Natural killer cell (primary cell): ENCODE results near the gene ANKRD11. TPM values are rescaled to one million over a fixed set of nuclear protein-coding genes. Genes with fewer than 3 reads are reported as not detected.
A peak's percentile ranks its signal among the peaks of the same experiment; 100 is the strongest.

Source experiments
- ATAC-seq, 3 donors: fragments of 150-1000 bp in 2 of 3; fragments of 200-7000 bp in 1 of 3; cut with Tn5 transposase; 1 replicate in 1 of 3; 2 replicates in 2 of 3; pipeline ENCODE4 v1.10.0; 2021; ENCODE audit warnings: mild to moderate bottlenecking in 2 of 3, moderate library complexity in 2 of 3
- DNase-seq, 2 donors: peaks; one replicate each; pipeline versions ENCODE4 v3.0.0 to v3.0.0-alpha.2; 2013 to 2021; ENCODE audit warnings: mixed read lengths in 1 of 2
- H3K27ac ChIP-seq: one replicate; pipeline ENCODE4 v1.5.1; 2013; ENCODE audit warnings: mild to moderate bottlenecking, low read length
- H3K27me3 ChIP-seq: one replicate; pipeline ENCODE4 v1.6.1; 2013; ENCODE audit warnings: low read length; ENCODE audit not compliant: control insufficient read depth, insufficient read depth
- H3K36me3 ChIP-seq: one replicate; pipeline ENCODE4 v1.6.1; 2013; ENCODE audit warnings: low read length; ENCODE audit not compliant: control insufficient read depth, insufficient read depth
- H3K4me1 ChIP-seq: one replicate; pipeline ENCODE4 v1.6.1; 2013; ENCODE audit warnings: low read length; ENCODE audit not compliant: control insufficient read depth, insufficient read depth
- H3K4me3 ChIP-seq: one replicate; pipeline ENCODE4 v1.5.1; 2013; ENCODE audit warnings: low read length
- H3K9me3 ChIP-seq: one replicate; pipeline ENCODE4 v1.6.1; 2013; ENCODE audit warnings: low read length; ENCODE audit not compliant: control insufficient read depth, insufficient read depth
- H3K27ac Mint-ChIP-seq, 2 donors: one replicate each; pipeline ENCODE4 v1.8.0; 2022; ENCODE audit warnings: mild to moderate bottlenecking in 2 of 2, mixed read lengths in 2 of 2, moderate library complexity in 1 of 2
- H3K27me3 Mint-ChIP-seq, 2 donors: one replicate each; pipeline ENCODE4 v1.8.0; 2022; ENCODE audit warnings: low read depth in 2 of 2, mixed read lengths in 2 of 2
- H3K36me3 Mint-ChIP-seq: one replicate; pipeline ENCODE4 v1.8.0; 2022; ENCODE audit warnings: mixed read lengths
- H3K4me1 Mint-ChIP-seq, 2 donors: one replicate each; pipeline ENCODE4 v1.8.0; 2022; ENCODE audit warnings: mixed read lengths in 2 of 2
- H3K4me3 Mint-ChIP-seq: one replicate; pipeline ENCODE4 v1.8.0; 2022; ENCODE audit warnings: mild to moderate bottlenecking, moderate library complexity, mixed read lengths
- H3K9me3 Mint-ChIP-seq, 2 donors: one replicate each; pipeline ENCODE4 v1.8.0; 2022; ENCODE audit warnings: mixed read lengths in 2 of 2
- CTCF ChIP-seq: fragments of 200-600 bp; IDR thresholded peaks from one replicate; pipeline ENCODE4 v1.8.0; 2022; ENCODE audit warnings: antibody characterized with exemption
- WGBS: methylation state at CpG from one replicate; pipeline ENCODE4 v1.1.7; 2013; ENCODE audit warnings: missing lambda C conversion rate; ENCODE audit not compliant: insufficient coverage; 5-methylcytosine and 5-hydroxymethylcytosine counted together
- intact Hi-C: fragments of 100-400 bp; cut with micrococcal nuclease; formaldehyde crosslinking; loops from one replicate; pipeline ENCODE4 v1.14.2; 2022
- total RNA-seq, 4 donors: library from RNA; stranded (reverse); fragments of 120-200 nt in 1 of 4; gene quantifications; one replicate each; pipeline versions ENCODE4 v1.2.3 to v1.2.4, GENCODE V29; 2013 to 2022

The ANKRD11 gene
- total RNA-seq, 3 donors from 2014 or later (not counting 1 experiment from before 2014, with no cell fraction given): 230 to 299 (median 287) TPM

- peaks cover 30% of the 10 kb centered on the region for H3K4me1 ChIP-seq
- 92% methylated on average over 22 of the region's 22 CpGs for WGBS
- no peak overlapping the region for H3K27ac ChIP-seq
- intact Hi-C loops: no loop called here
- peaks cover 22% of the 10 kb centered on the region for H3K36me3 ChIP-seq
- H3K9me3 Mint-ChIP-seq: no peaks in the 10 kb centered on the region
- H3K9me3 ChIP-seq: no peaks in the 10 kb centered on the region
- ATAC-seq (no peak), DNase-seq (no peak)
- H3K27me3 Mint-ChIP-seq: no peaks in the 10 kb centered on the region
- no peaks in the 10 kb centered on the region for H3K36me3 Mint-ChIP-seq
- H3K27ac Mint-ChIP-seq: peak overlapping the region; percentile 35 to 38
- no peak overlapping the region for H3K4me3 ChIP-seq
- H3K4me1 Mint-ChIP-seq: peaks cover 30 to 54% of the 10 kb centered on the region in 2 donors
- TF ChIP-seq CTCF: no peak
- H3K27me3 ChIP-seq: no peaks in the 10 kb centered on the region
- H3K4me3 Mint-ChIP-seq: no peak overlapping the region
Measured at GRCh38 chr16:89292443-89293078, 197.8 kb downstream of the ANKRD11 start.

- no peak overlapping the region for H3K4me3 ChIP-seq
- Mint-ChIP-seq H3K36me3 (no peaks in the 10 kb centered on the region), H3K27ac (peak overlapping the region; percentile 35 to 38), H3K4me1 (peaks cover 22 to 50% of the 10 kb centered on the region in 2 donors), H3K4me3 (no peak overlapping the region), H3K27me3 (no peaks in the 10 kb centered on the region), H3K9me3 (no peaks in the 10 kb centered on the region)
- peaks cover 27% of the 10 kb centered on the region for H3K36me3 ChIP-seq
- no peak for TF ChIP-seq CTCF
- WGBS: 92% methylated on average over 13 of the region's 13 CpGs
- ATAC-seq (no peak), DNase-seq (no peak)
- no peaks in the 10 kb centered on the region for H3K9me3 ChIP-seq
- H3K27me3 ChIP-seq: no peaks in the 10 kb centered on the region
- peaks cover 22% of the 10 kb centered on the region for H3K4me1 ChIP-seq
- intact Hi-C loops: no loop called here
- no peak overlapping the region for H3K27ac ChIP-seq
Measured at GRCh38 chr16:89291776-89292175, 198.6 kb downstream of the ANKRD11 start.

GRCh38 chr16:89291363-89291762 lies 199.0 kb downstream of the ANKRD11 start:
- H3K27ac Mint-ChIP-seq: peak overlapping the region; percentile 35 to 38
- no peaks in the 10 kb centered on the region for H3K36me3 Mint-ChIP-seq

More at GRCh38 chr16:89291363-89291762, 199.0 kb downstream of the ANKRD11 start:
- H3K27ac ChIP-seq: no peak overlapping the region
- H3K36me3 ChIP-seq: peaks cover 31% of the 10 kb centered on the region
- H3K27me3 ChIP-seq: no peaks in the 10 kb centered on the region
- no peak for TF ChIP-seq CTCF
- ATAC-seq (no peak), DNase-seq (no peak)
- Mint-ChIP-seq H3K4me3 (no peak overlapping the region), H3K27me3 (no peaks in the 10 kb centered on the region), H3K9me3 (no peaks in the 10 kb centered on the region), H3K4me1 (peaks cover 18 to 46% of the 10 kb centered on the region in 2 donors)
- 91% methylated on average over 9 of the region's 9 CpGs for whole genome bisulfite sequencing
- H3K4me3 ChIP-seq: no peak overlapping the region
- intact Hi-C loops: no loop called here
- H3K9me3 ChIP-seq: no peaks in the 10 kb centered on the region
- peaks cover 18% of the 10 kb centered on the region for H3K4me1 ChIP-seq
